Panc1 (cell line): ENCODE data around the gene RUNX1.

ENCODE experiments used
- CTCF ChIP-seq: fragments of 450-650 bp; IDR thresholded peaks from 2 replicates; pipeline ENCODE4 v1.5.1; 2017; ENCODE audit warnings: mild to moderate bottlenecking
- REST ChIP-seq, 2 experiments: IDR thresholded peaks; 2 replicates each; pipeline ENCODE4 v1.6.1; 2011 to 2012; ENCODE audit warnings: low read depth in 2 of 2, control low read depth in 1 of 2, low read length in 1 of 2, mild to moderate bottlenecking in 1 of 2, moderate library complexity in 1 of 2; ENCODE audit not compliant: insufficient read depth in 1 of 2

GRCh38 chr21:34909492-34910292 lies 139.4 kb downstream of the RUNX1 start:
- TF ChIP-seq CTCF (no peak), REST (IDR thresholded peaks at IDR 0.05; ENCODE audit: insufficient read depth in 1 of 2, low read depth in 2 of 2, low read length in 1 of 2) (no peak)
